Raji (cell line): Measurements from ENCODE around the gene FBLL1.

Experiments
- POLR2A ChIP-seq: IDR thresholded peaks from 2 replicates; pipeline ENCODE4 v1.6.1; 2011; ENCODE audit warnings: low read depth, low read length, control low read depth; ENCODE audit not compliant: insufficient read depth

Gene FBLL1

GRCh38 chr5:168528521-168529373 is at the start of gene FBLL1:
TSS of gene FBLL1 (plus strand) at chr5:168529305. CDS start at chr5:168529505, 200 bp downstream.
- no peak for TF ChIP-seq POLR2A

- no peak for TF ChIP-seq POLR2A
Measured at GRCh38 chr5:168480601-168481000, 48.5 kb upstream of the FBLL1 start.

GRCh38 chr5:168481330-168481788 is 47.7 kb upstream of the FBLL1 start:
- no peak for TF ChIP-seq POLR2A

- TF ChIP-seq POLR2A, result no peak
Measured at GRCh38 chr5:168482361-168482760, 46.7 kb upstream of the FBLL1 start.

GRCh38 chr5:168486136-168486879 is 42.8 kb upstream of the FBLL1 start, which contains the start of gene RARS1:
TSS of gene RARS1 (plus strand) at chr5:168486471. CDS start at chr5:168486499, 28 bp downstream.
- TF ChIP-seq POLR2A, result peak; percentile 97

GRCh38 chr5:168489059-168489458 is 40.0 kb upstream of the FBLL1 start:
- no peak for TF ChIP-seq POLR2A

- no peak for TF ChIP-seq POLR2A
Measured at GRCh38 chr5:168494057-168494555, 35.0 kb upstream of the FBLL1 start.

GRCh38 chr5:168502563-168503237 is 26.4 kb upstream of the FBLL1 start:
- no peak for TF ChIP-seq POLR2A

GRCh38 chr5:168513861-168514428 is 15.2 kb upstream of the FBLL1 start:
- TF ChIP-seq POLR2A, result no peak

GRCh38 chr5:168525856-168526255 is 3.2 kb upstream of the FBLL1 start:
- TF ChIP-seq POLR2A, result no peak

- TF ChIP-seq POLR2A, result no peak
Measured at GRCh38 chr5:168527756-168528295, 1.3 kb upstream of the FBLL1 start.

- TF ChIP-seq POLR2A, result no peak
Measured at GRCh38 chr5:168529374-168530234, 499 bp downstream of the FBLL1 start.

- TF ChIP-seq POLR2A, result no peak
Measured at GRCh38 chr5:168530621-168531150, 1.6 kb downstream of the FBLL1 start.
